Colon (tissue), 2 donors: ENCODE results near the gene KIF6.

Experiments
- FAIRE-seq: peaks from 2 replicates; lab custom pipeline; 2012; peaks lifted over from hg19 to GRCh38; lab: Jason Lieb, UNC
- donor health status: control.
- donor health status: control.

KIF6 gene

GRCh38 chr6:39281312-39281980, 443.8 kb downstream of the KIF6 start:
- no peak for FAIRE-seq

DNA sequence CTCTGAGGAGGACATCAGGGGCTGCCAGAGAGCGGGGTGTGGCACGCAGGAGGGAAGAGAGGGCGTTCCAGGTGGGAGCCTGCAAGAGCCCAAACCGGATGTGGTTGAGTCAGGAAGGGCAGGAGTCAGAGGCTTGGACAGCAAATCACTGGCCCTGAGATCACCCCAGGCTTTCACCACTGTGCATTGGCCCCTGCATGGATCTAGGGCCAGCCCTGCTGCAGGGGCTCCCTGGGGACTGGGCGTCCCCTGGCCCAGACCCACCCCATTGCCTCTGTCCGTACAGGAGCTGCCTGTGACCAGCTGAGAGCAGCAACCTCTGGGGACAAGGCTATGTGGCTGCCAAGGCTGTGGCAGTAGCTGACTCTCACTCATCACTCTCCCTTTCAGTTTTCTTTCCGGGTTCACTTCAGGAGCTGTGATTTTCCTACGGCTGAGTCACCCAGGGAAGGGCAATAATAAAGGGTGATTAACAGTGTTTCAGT, 444.9 kb downstream of the KIF6 start:
- FAIRE-seq = no peak
